ENCODE data around the gene ASRGL1.
A peak's percentile ranks its signal among the peaks of the same experiment; 100 is the strongest.

Gene ASRGL1

GRCh38 chr11:62394825-62395538 is 57.7 kb downstream of the ASRGL1 start:
- no peak for DNase-seq

- DNase-seq, result no peak
Measured at GRCh38 chr11:62395885-62396551, 58.8 kb downstream of the ASRGL1 start.

DNA sequence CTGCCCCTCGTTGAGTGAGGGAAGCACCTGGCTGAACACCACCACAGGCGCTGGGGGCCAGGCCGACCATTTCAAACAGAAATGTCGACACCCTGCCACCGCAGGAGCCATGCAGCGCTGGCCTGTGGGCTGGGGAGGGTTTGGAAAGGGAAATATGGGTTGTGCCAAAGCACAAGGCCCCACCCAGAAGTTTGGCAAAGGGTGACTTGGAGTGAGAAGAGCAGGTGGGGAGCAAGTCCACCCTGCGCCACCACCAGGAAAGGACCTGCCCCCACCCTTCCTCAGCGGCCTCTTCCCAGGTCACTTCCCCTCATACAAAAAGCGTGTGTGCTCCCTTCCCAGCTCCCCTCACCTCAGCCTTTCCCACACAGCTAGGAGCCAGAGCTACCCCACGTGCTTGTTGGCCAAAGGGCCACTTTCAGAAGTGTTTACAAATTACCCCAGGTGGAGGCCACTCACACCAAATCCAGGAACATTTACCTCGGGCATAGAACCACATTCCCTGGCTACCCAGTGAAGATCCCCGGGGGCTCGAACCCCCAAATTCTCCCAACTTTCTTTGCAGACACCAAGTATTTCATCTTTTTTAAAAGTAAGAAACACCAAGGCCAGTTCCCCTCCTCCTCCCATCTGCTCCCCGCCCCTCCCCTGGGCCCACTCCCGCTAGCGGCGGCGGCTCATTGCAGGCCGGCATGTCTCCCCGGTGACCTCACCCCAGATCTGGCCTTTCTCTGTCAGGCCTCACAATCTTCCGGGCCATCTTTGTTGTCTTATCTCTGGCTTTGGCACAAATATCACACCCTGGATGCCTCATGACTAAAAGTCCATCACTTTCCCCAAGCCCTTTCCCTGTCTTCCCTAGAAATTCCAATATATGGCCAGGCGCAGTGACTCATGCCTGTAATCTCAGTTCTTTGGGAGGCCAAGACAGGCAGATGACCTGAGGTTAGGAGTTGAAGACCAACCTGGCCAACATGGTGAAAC is 61.1 kb downstream of the ASRGL1 start:
- DNase-seq, result no peak

DNA sequence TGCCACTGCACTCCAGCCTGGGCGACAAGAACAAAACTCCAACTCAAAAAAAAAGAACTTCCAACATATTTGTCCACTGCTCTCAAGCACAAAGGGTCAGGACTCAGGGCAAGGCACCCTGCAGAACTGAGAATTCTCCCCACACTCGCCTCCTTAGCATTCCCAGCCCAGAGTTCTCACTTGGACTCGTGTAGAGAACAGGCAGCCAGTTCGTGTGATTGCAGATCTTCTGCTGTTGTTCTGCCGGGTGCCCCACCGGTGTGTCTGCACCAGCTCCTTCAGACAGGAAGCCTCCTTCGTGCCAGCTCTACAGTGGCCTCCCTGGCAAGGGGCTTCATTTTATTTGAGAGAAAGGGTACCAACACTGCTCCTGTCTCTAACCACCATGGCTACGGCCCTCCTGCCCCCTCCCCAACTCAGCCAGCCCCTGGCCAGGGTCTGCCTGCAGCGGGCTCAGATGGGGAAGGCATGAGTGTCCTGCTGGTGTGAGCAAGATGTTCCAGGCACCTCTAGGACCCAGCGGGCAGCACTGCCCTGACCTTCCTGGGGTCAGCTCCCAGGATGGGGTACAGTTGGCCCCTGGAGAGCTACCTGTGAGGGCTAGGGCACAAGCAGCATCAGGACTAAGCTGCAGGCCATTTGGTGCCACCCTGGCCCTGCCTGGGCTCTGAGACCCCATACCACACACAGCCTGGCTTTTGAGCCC is 62.1 kb downstream of the ASRGL1 start:
- DNase-seq, result no peak

DNA sequence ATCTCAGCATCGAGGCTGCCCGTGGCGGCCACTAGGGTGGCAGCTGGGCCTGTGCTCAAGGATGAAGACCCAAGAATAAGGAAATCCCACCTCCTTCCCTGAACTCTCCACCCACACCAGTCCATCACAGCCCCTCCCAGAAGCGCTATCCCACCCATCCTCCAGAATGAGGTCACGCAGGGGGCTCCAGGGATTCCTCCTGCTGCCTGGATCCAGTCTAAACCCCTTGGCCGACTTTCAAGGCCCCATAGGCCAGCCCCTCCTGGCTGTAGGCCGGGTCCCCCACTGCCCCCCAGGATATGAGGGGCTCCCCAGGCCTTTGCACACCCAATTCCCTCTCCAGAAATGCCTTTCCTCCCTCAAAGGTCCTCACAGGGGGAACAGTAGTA is 62.6 kb downstream of the ASRGL1 start:
- no peak for DNase-seq

- DNase-seq, result no peak
Measured at GRCh38 chr11:62400281-62400680, 63.0 kb downstream of the ASRGL1 start.

- no peak for DNase-seq
Measured at GRCh38 chr11:62400760-62401159, 63.5 kb downstream of the ASRGL1 start.

GRCh38 chr11:62401356-62401755 is 64.1 kb downstream of the ASRGL1 start:
- DNase-seq, result no peak

DNA sequence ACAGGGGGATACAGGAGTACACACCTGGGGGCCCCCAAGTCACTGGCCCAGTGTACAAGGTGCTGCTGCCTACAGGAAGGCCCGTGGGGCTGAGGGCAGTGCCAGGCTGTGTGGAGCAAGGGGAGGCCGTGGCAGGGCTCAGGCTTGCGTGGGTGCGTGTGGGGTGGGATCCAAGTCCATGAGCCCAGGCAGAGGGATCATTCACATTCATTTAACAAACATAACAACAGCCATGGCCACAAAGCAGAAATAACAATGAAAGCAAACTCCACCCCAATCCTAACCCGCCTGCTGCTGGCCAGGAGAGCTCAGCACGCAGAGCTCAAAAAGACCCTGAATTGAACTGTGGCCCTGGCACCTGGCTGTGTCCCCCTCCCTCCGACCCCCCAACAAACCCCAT is 64.6 kb downstream of the ASRGL1 start:
- DNase-seq, result no peak

DNA sequence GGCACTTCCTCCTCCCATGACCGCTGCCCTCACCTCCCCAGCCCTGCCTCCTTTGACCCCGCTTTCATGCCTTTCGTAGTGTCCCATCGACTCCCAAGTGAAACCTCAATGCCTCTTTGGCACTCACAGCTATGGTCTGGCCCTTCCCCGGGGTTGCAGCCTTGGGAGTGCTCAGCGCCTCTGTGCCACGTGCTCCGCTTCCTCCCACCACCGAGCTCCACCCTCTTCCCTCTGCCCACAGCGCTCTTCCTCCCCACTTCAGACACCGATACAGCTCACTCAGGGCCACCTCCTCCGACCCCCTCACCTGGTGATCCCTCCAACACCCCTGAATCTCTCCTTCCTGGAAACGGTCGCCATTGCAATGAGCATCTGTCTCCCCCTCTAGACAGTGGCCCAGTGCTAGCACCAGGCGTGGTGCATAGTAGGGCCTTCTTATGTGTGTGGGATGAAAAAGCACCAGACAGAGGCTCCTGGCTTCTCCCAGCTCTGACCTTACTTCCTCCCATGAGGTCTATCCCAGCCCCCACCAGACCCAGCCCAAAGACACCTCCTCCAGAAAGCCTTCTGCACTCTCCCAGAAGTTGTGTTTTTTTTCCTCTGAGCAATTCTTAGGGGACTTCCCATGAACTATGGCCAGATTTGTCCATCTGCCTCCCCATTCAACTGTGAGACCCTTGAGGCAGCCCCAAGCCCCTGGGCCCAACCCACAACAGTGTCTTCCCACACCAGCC is 65.1 kb downstream of the ASRGL1 start:
- peak; percentile 55 for DNase-seq

DNA sequence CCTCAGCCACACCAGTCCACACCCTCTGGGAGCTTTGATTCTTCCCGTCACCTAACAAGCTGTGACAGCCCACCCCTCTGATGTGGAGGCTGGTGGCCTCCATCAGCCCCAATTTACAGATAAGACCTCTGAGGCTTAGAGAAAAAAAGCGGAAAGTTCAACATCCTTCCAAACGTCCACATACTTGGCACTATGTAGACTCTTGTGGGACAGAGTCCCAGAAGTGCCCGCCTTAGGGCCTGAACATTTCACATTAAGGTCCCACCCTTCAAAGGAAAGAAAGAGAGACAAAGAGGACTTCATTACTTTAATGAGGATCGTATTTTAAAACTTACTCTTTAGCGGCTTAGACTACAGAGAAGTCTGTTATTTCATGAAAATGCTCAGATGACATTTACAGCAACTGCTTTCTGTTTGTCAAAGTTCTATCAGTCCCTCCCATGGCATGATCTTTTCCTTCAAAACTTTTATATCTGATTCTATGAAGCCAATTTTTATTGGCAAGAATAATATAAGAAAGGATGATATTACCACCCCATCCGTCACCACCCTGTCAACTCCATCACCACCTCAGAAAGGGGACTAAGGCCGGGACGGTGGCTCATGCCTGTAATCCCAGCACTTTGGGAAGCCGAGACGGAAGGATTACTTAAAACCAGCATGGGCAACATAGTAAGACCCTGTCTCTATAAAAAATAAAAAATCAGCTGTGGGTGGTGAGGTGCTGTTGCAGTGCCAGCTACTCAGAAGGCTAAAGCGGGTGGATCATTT is 65.9 kb downstream of the ASRGL1 start:
- DNase-seq, result no peak

DNA sequence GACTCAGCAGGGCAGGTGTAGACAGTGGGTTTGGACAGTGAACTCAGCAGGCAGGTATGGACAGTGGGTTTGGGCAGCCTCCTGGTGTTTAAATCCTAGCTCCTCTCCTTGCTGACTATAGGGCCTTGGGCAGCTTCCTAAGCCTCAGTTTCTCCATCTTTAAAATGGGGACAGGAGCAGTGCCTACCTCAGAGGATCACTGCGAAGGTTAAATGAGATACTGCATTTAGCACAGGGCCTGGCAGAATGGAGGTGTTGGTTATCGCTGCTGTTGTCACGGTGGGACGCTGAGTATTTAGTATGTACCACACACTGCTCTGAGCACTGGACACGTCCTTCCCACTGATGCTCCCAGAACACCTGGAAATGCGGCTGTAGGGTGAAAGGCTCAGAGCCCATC is 67.2 kb downstream of the ASRGL1 start:
- no peak for DNase-seq

- no peak for DNase-seq
Measured at GRCh38 chr11:62404901-62405300, 67.7 kb downstream of the ASRGL1 start.

DNA sequence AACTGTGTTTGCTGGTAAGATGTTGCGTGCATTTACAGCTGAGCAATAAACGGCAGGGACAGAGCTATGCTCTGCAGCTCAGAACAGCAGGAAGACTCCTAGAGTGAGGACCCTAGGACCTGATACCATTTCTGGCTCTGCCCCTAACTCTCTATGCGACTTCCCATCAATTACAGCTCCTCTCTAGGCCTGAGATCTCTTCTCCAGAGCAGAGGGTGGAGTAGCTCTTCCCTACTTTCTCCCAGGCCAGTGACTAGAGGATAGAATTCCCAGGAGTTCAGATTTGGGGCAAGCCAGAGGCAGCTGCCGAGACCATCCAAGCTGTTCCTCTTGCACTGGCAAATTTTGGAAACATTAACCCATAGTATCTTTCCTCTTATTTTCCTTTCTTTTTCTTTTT is 68.8 kb downstream of the ASRGL1 start:
- DNase-seq, result no peak

DNA sequence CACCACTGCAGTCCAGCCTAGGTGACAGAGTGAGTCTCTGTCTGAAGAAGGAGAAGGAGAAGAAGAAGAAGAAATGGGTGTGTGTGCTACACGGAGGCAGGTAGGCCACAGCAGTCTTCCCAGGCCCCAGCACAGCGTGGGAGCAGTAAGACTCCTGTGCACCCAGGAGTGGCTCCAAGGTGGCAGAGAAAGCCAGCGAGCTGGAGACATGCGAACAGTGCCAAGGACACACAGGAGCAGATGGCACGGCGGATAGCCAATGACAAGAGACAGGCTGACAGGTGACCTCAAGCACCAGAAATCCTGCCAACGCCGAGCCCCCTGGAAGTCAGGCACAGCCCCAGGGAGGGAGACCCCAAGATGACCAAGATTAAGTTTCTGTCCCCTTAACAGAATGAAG is 72.6 kb downstream of the ASRGL1 start:
- DNase-seq, result no peak

DNA sequence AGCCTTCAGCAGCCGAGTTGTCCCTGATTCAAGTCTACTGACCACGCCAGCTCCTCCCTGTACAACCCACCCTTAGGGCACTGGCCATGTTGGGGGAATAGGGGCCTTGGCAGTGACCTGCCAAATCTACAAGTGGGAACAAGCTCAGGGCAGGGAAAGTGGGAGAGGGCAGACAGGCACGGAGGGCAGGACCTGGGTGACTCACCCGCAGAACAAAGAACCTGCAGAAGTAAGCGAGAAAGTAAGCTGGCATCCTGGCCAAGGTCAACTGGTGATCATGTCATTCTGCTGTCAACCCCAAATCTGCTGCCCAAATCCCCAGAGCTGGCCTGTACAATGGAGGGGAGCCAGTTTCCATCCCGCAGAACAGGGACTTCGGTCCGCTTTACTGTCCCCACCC is 73.7 kb downstream of the ASRGL1 start:
- no peak for DNase-seq

DNA sequence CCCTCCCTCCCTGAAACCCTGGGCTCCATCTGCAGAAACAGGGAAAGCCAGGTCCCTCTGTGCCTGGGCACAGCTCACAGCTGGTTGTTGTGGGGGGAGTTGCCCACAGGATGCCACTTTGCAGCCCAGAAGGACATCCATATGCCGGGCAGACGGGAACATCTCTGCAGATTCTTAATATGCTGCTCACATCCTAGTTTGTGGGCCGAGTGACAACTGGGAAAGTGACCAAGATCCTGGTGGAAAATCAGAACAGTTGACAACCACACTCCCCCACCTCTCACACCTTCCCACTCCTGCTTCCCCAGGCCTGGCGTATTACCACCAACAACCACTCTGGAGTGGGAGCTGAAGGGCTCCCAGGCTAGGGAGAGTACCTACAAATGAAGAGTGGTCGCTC is 74.3 kb downstream of the ASRGL1 start:
- no peak for DNase-seq

DNA sequence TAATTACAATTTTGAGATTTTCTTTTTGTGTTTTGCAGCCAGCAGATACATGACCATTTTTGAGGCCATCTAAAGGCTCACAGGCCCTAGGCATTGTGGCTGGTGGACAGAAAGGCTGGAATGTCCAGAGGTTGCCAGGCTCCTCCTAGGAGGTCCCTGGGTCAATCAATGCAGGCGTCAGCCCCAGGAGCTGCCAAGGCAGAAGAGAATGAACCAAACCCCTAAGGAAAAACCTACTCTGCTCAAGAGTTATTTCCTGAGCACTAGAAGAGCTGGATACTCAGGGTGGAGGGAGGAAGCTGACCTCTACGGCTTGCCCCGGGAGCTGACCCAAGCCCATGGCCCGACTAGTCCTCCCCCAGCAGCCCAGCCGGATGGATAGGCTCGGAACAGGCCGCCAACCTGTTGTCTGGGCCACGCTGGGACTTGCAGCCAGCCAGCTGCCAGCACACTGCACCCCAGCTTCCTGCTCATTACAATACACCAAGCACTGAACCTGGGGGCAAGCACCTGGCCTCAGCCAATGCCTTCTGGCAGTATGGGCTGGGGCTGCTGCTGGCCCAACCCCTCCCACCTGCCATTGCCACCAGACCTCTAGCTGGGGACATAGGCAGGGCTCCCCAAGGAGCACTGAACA is 75.9 kb downstream of the ASRGL1 start:
- DNase-seq, result no peak

DNA sequence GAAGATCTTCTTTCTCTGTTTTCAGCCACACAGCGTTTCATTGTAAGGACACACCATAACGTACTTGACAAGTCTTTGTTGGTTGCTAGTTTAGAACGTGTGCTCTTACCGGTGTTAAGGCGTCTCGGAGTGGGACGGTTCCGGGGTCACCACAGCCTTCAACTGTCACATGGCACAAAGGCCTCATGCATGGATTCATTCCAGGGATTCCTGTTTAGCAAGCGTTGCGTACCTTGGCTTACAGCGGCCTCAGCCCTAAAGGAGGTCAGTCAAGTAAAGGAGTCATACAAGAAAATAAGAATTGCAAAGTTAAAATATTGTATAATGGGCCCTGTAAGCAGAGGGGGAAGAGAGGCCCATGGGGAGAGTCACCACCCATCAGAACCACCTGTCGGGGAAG is 79.3 kb downstream of the ASRGL1 start:
- no peak for DNase-seq

- no peak for DNase-seq
Measured at GRCh38 chr11:62418136-62418535, 80.9 kb downstream of the ASRGL1 start.

GRCh38 chr11:62418733-62419132 is 81.5 kb downstream of the ASRGL1 start, which contains the start of gene SCGB1A1:
SCGB1A1 (plus strand) TSS chr11:62419033; CDS start chr11:62419096, 63 bp downstream.
- DNase-seq, result no peak

Measured in stimulated activated CD4-positive, alpha-beta T cell treated with anti-CD3 and anti-CD28 coated beads, Interleukin-12 subunit alpha, Interleukin-12 subunit beta, amount 100 ng/mL, for 4 hours (primary cell).